ENCODE measurements around the gene ST6GALNAC1. TPM values are rescaled to one million over a fixed set of nuclear protein-coding genes. Genes with fewer than 3 reads are reported as not detected.

Gene ST6GALNAC1
- total and polyA plus RNA-seq, 8 donors = 28.0 to 257 (median 62.4) TPM

DNA sequence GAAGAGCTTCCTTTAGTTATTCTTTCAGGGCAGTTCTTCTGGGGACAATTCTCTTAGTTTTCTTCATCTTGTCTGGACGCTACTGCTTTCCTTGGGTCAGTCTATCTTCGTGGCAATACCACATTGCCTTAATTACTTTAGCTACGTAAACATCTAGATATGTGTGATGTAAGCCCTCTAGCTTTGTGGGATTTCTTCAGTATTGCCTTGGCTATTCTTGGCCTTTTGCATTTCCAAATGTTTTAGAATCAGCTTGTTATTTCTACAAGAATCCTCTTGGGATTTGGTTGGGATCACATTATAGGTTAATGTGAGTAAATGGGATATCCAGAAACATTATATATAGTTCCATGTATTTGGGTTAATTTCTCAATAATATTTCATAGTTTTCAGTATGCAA lies 48.9 kb downstream of the ST6GALNAC1 start:
- no peak for TF ChIP-seq EP300 (IDR thresholded peaks at IDR 0.05)
- TF ChIP-seq, protein P1, sequence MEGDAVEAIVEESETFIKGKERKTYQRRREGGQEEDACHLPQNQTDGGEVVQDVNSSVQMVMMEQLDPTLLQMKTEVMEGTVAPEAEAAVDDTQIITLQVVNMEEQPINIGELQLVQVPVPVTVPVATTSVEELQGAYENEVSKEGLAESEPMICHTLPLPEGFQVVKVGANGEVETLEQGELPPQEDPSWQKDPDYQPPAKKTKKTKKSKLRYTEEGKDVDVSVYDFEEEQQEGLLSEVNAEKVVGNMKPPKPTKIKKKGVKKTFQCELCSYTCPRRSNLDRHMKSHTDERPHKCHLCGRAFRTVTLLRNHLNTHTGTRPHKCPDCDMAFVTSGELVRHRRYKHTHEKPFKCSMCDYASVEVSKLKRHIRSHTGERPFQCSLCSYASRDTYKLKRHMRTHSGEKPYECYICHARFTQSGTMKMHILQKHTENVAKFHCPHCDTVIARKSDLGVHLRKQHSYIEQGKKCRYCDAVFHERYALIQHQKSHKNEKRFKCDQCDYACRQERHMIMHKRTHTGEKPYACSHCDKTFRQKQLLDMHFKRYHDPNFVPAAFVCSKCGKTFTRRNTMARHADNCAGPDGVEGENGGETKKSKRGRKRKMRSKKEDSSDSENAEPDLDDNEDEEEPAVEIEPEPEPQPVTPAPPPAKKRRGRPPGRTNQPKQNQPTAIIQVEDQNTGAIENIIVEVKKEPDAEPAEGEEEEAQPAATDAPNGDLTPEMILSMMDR (IDR thresholded peaks at IDR 0.05) = no peak
- Histone ChIP-seq H3K9me3 (no peaks in the 10 kb centered on the region), H3K4me3 (no peak overlapping the region), H3K36me3 (no peaks in the 10 kb centered on the region), H3K4me1 (peaks cover 0 to 26% (median 7%) of the 10 kb centered on the region in 4 donors), H3K27ac (no peak overlapping the region), H3K27me3 (peaks cover 0 to 19% (median 0%) of the 10 kb centered on the region in 3 donors)
- intact Hi-C loops (cut with DNase I; ENCODE audit: low total_unique reads) = no loop called here
- WGBS, 5 donors = 66 to 79% (median 68%) methylated on average over 3 of the region's 3 CpGs
- DNase-seq = no peak

DNA sequence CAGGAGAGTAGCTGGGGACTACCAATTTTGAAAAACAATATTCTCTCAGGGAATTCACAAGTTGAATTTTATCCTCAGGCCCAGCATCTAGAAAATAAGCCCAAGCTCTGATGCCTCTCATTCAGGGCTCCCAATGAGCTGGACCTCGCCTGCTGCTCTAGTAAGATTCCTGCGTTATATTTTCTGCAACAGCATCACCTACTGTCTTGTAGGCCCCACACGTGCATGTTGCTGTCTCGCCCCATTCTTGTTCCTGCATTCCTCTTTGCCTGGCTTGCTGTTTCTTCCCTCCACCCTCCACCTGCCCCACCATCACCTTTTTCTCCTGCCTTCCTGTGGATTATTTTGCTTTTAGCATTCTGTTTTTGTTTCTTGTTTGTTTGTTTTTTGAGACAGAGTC lies 49.6 kb downstream of the ST6GALNAC1 start:
- H3K4me1 ChIP-seq = peaks cover 0 to 24% (median 7%) of the 10 kb centered on the region in 4 donors
- no peak for DNase-seq
- no peaks in the 10 kb centered on the region for H3K9me3 ChIP-seq
- no peaks in the 10 kb centered on the region for H3K36me3 ChIP-seq
- TF ChIP-seq POLR2A (IDR thresholded peaks at IDR 0.05) (no peak), EP300 (IDR thresholded peaks at IDR 0.05) (no peak), POLR2AphosphoS5 (IDR thresholded peaks at IDR 0.05) (no peak)
- TF ChIP-seq, protein P1 (IDR thresholded peaks at IDR 0.05) = no peak
- intact Hi-C loops (cut with DNase I; ENCODE audit: low total_unique reads) = no loop called here
- WGBS, 5 donors = 80 to 90% (median 83%) methylated on average over 4 of the region's 4 CpGs
- H3K27me3 ChIP-seq = peaks cover 0 to 24% (median 0%) of the 10 kb centered on the region in 3 donors
- no peak overlapping the region for H3K4me3 ChIP-seq
- no peak overlapping the region for H3K27ac ChIP-seq

DNA sequence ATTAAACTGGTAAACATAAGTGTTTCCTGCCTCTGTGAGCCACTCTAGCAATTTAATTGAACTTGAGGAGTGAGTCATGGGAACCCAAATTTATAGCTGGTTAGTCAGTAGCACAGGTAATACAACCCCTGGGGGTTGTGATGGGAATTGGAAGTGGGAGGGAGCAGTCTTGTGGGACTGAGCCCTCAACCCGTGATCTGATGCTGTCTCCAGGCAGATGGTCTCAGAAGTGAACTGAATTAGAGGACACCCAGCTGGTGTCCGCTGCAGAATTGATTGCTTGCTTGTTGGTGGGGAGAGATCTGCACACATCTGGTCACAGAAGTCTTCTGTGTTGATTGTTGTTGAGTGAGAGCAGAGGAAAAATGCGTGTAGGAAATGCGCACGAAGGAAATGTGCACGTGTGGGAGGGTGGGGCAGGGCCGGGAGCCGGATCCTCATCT lies 50.2 kb downstream of the ST6GALNAC1 start:
- H3K36me3 ChIP-seq = no peaks in the 10 kb centered on the region
- no peaks in the 10 kb centered on the region for H3K9me3 ChIP-seq
- H3K27me3 ChIP-seq = peaks cover 0 to 27% (median 2%) of the 10 kb centered on the region in 3 donors
- intact Hi-C loops (cut with DNase I; ENCODE audit: low total_unique reads) = no loop called here
- no peak for DNase-seq
- WGBS, 5 donors = 69 to 90% (median 78%) methylated on average over 8 of the region's 8 CpGs
- peaks cover 0 to 19% (median 7%) of the 10 kb centered on the region in 4 donors for H3K4me1 ChIP-seq
- H3K4me3 ChIP-seq = no peak overlapping the region
- H3K27ac ChIP-seq = no peak overlapping the region
- TF ChIP-seq EP300 (IDR thresholded peaks at IDR 0.05) (no peak), POLR2AphosphoS5 (IDR thresholded peaks at IDR 0.05) (no peak), POLR2A (IDR thresholded peaks at IDR 0.05) (no peak)
- TF ChIP-seq, protein P1 (IDR thresholded peaks at IDR 0.05) = no peak

DNA sequence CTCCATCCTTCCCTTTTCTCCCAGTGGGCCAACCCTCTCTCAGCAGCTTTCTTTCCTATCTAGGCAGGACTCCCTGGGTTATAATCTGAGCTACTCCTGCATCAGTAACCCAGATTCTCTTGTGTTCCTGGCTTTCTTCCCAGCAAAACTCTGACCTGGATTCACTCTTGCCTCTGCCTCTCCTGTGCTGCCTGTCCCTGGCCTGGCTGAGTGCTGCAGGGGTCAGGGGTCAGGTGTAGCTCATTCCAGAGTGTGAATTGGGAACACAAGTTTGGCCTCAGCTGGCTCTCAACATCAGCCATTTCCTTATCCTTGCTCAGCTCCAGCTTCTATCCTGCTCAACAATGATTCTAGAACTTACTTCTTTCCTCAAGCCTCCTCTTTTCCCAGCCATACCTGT lies 55.4 kb downstream of the ST6GALNAC1 start:
- intact Hi-C loops (cut with DNase I; ENCODE audit: low total_unique reads) = no loop called here
- peaks cover 0 to 59% (median 22%) of the 10 kb centered on the region in 3 donors for H3K27me3 ChIP-seq
- no peak overlapping the region for H3K4me3 ChIP-seq
- H3K4me1 ChIP-seq = peaks cover 13 to 32% (median 28%) of the 10 kb centered on the region in 4 donors
- H3K9me3 ChIP-seq = no peaks in the 10 kb centered on the region
- H3K27ac ChIP-seq = no peak overlapping the region
- TF ChIP-seq EP300 (IDR thresholded peaks at IDR 0.05) (no peak), POLR2A (IDR thresholded peaks at IDR 0.05) (no peak), POLR2AphosphoS5 (IDR thresholded peaks at IDR 0.05) (no peak)
- TF ChIP-seq, protein P1 (IDR thresholded peaks at IDR 0.05) = no peak
- DNase-seq = peak in 1 of 2 donors; percentile 1
- no peaks in the 10 kb centered on the region for H3K36me3 ChIP-seq
